Measurements from ENCODE around the gene GPX6. TPM values are rescaled to one million over a fixed set of nuclear protein-coding genes. Genes with fewer than 3 reads are reported as not detected.
A peak's percentile ranks its signal among the peaks of the same experiment; 100 is the strongest.
"Not testable (repeated sequence)": the region's sequence is repeated elsewhere in the genome, so short reads cannot be mapped to it uniquely, and the experiment has no call there.

The GPX6 gene
- total RNA-seq, 1 donor from 2014 or later = not detected

GRCh38 chr6:28553384-28553985 lies 37.9 kb upstream of the GPX6 start:
- Mint-ChIP-seq H3K4me1 (peaks cover 7% of the 10 kb centered on the region), H3K36me3 (no peaks in the 10 kb centered on the region), H3K9me3 (no peaks in the 10 kb centered on the region), H3K27ac (no peak overlapping the region), H3K27me3 (ENCODE audit: low read depth) (peaks cover 59% of the 10 kb centered on the region), H3K4me3 (peak overlapping the region; percentile 42)
- no peak for TF ChIP-seq CTCF (IDR thresholded peaks at IDR 0.05; ENCODE audit: unreplicated experiment)
- DNase-seq (ENCODE audit: low spot score in 2 of 2, unreplicated experiment in 2 of 2) = no peak

GRCh38 chr6:28551891-28552666 lies 36.5 kb upstream of the GPX6 start:
- Mint-ChIP-seq H3K27me3 (ENCODE audit: low read depth) (peaks cover 63% of the 10 kb centered on the region), H3K36me3 (no peaks in the 10 kb centered on the region), H3K9me3 (no peaks in the 10 kb centered on the region), H3K4me1 (peaks cover 7% of the 10 kb centered on the region), H3K27ac (no peak overlapping the region), H3K4me3 (no peak overlapping the region)
- TF ChIP-seq CTCF (IDR thresholded peaks at IDR 0.05; ENCODE audit: unreplicated experiment) = no peak
- no peak for DNase-seq (ENCODE audit: low spot score in 2 of 2, unreplicated experiment in 2 of 2)

- not testable (repeated sequence) for H3K36me3 Mint-ChIP-seq; H3K27ac Mint-ChIP-seq; H3K4me3 Mint-ChIP-seq; H3K9me3 Mint-ChIP-seq; DNase-seq (ENCODE audit: low spot score in 2 of 2, unreplicated experiment in 2 of 2)
- Mint-ChIP-seq H3K4me1 (peaks cover 21% of the 10 kb centered on the region), H3K27me3 (ENCODE audit: low read depth) (peaks cover 41% of the 10 kb centered on the region)
Observed at GRCh38 chr6:28547003-28547402, 31.4 kb upstream of the GPX6 start.

GRCh38 chr6:28545955-28546354 lies 30.4 kb upstream of the GPX6 start:
- Mint-ChIP-seq H3K36me3 (no peaks in the 10 kb centered on the region), H3K27ac (no peak overlapping the region), H3K4me3 (no peak overlapping the region), H3K4me1 (peaks cover 22% of the 10 kb centered on the region), H3K27me3 (ENCODE audit: low read depth) (peaks cover 33% of the 10 kb centered on the region), H3K9me3 (no peaks in the 10 kb centered on the region)
- no peak for TF ChIP-seq CTCF (IDR thresholded peaks at IDR 0.05; ENCODE audit: unreplicated experiment)
- no peak for DNase-seq (ENCODE audit: low spot score in 2 of 2, unreplicated experiment in 2 of 2)

GRCh38 chr6:28543651-28544610 lies 28.3 kb upstream of the GPX6 start:
- Mint-ChIP-seq H3K36me3 (no peaks in the 10 kb centered on the region), H3K27ac (peak overlapping the region; percentile 96), H3K9me3 (peaks cover 6% of the 10 kb centered on the region), H3K27me3 (ENCODE audit: low read depth) (peaks cover 19% of the 10 kb centered on the region), H3K4me1 (peaks cover 22% of the 10 kb centered on the region), H3K4me3 (peak overlapping the region; percentile 84)
- peak in 1 of 2 experiments; percentile 74 for DNase-seq (ENCODE audit: low spot score in 2 of 2, unreplicated experiment in 2 of 2)
- TF ChIP-seq CTCF (IDR thresholded peaks at IDR 0.05; ENCODE audit: unreplicated experiment) = no peak
